Activated naive CD4-positive, alpha-beta T cell treated with anti-CD3 and anti-CD28 coated beads for 36 hours (primary cell): Measurements from ENCODE around the gene ADGRD1. TPM values are rescaled to one million over a fixed set of nuclear protein-coding genes. Genes with fewer than 3 reads are reported as not detected.

ENCODE experiments used
- CTCF ChIA-PET: fragments of 350-600 bp; sonication (Branson Sonifier 250); formaldehyde crosslinking; loops from one replicate; lab custom pipeline; 2021; ENCODE audit warnings: antibody characterized with exemption; lab: Charles Lee
- DNase-seq: peaks from one replicate; pipeline ENCODE4 v3.0.0-alpha.2; 2020
- H3K27ac Mint-ChIP-seq: one replicate; pipeline ENCODE4 v1.8.0; 2021; ENCODE audit warnings: mild to moderate bottlenecking, mixed read lengths
- H3K27me3 Mint-ChIP-seq: one replicate; pipeline ENCODE4 v1.8.0; 2021; ENCODE audit warnings: low read depth, mixed read lengths
- H3K36me3 Mint-ChIP-seq: one replicate; pipeline ENCODE4 v1.8.0; 2021; ENCODE audit warnings: low read depth, mixed read lengths
- H3K4me1 Mint-ChIP-seq: one replicate; pipeline ENCODE4 v1.8.0; 2021; ENCODE audit warnings: low read depth, mixed read lengths
- H3K4me3 Mint-ChIP-seq: one replicate; pipeline ENCODE4 v1.8.0; 2021; ENCODE audit warnings: mild to moderate bottlenecking, moderate library complexity, mixed read lengths
- H3K9me3 Mint-ChIP-seq: one replicate; pipeline ENCODE4 v1.8.0; 2021; ENCODE audit warnings: mixed read lengths
- intact Hi-C: fragments of 100-400 bp; cut with micrococcal nuclease; formaldehyde crosslinking; loops from one replicate; pipeline ENCODE4 v1.15.1; 2023
- total RNA-seq, 2 experiments: library from RNA; stranded (reverse); gene quantifications; one replicate each; pipeline ENCODE4 v1.2.3, GENCODE V29; 2021

Gene ADGRD1
- total RNA-seq, 2 experiments from 2014 or later = not detected

GRCh38 chr12:131077931-131078391 is 124.3 kb downstream of the ADGRD1 start:
- DNase-seq = no peak
- no peak overlapping the region for H3K27ac Mint-ChIP-seq
- CTCF ChIA-PET = interaction anchor here (0.7 kb wide), 1 partner anchor 563 kb away, joined by 3 read pairs; no protein-coding TSS in a partner anchor
- H3K4me1 Mint-ChIP-seq = no peaks in the 10 kb centered on the region
- no peak overlapping the region for H3K4me3 Mint-ChIP-seq
- H3K9me3 Mint-ChIP-seq = peaks cover 2% of the 10 kb centered on the region
- intact Hi-C loops = no loop called here
- peaks cover 3% of the 10 kb centered on the region for H3K27me3 Mint-ChIP-seq
- no peaks in the 10 kb centered on the region for H3K36me3 Mint-ChIP-seq

GRCh38 chr12:131082290-131083194 is 128.8 kb downstream of the ADGRD1 start:
- Mint-ChIP-seq H3K4me3 (no peak overlapping the region), H3K27ac (no peak overlapping the region), H3K9me3 (no peaks in the 10 kb centered on the region), H3K36me3 (no peaks in the 10 kb centered on the region), H3K4me1 (no peaks in the 10 kb centered on the region), H3K27me3 (peaks cover 3% of the 10 kb centered on the region)
- intact Hi-C loops = no loop called here
- no peak for DNase-seq
- CTCF ChIA-PET = interaction anchor here (0.6 kb wide), 1 partner anchor 246 kb away, joined by 5 read pairs; no protein-coding TSS in a partner anchor

GRCh38 chr12:131084341-131085011 is 130.8 kb downstream of the ADGRD1 start:
- no peak for DNase-seq
- Mint-ChIP-seq H3K36me3 (no peaks in the 10 kb centered on the region), H3K27ac (no peak overlapping the region), H3K4me1 (no peaks in the 10 kb centered on the region), H3K27me3 (no peaks in the 10 kb centered on the region), H3K9me3 (no peaks in the 10 kb centered on the region), H3K4me3 (no peak overlapping the region)
- intact Hi-C loops = no loop called here
- CTCF ChIA-PET = no interaction called here

- intact Hi-C loops = no loop called here
- H3K36me3 Mint-ChIP-seq = no peaks in the 10 kb centered on the region
- H3K27me3 Mint-ChIP-seq = no peaks in the 10 kb centered on the region
- no peak for DNase-seq
- H3K9me3 Mint-ChIP-seq = no peaks in the 10 kb centered on the region
- H3K4me1 Mint-ChIP-seq = no peaks in the 10 kb centered on the region
- no peak overlapping the region for H3K4me3 Mint-ChIP-seq
- CTCF ChIA-PET = no interaction called here
- H3K27ac Mint-ChIP-seq = no peak overlapping the region
Measured at GRCh38 chr12:131085125-131085815, 131.6 kb downstream of the ADGRD1 start.

GRCh38 chr12:131085816-131086591 is 132.3 kb downstream of the ADGRD1 start:
- intact Hi-C loops = no loop called here
- H3K9me3 Mint-ChIP-seq = no peaks in the 10 kb centered on the region
- no peak overlapping the region for H3K27ac Mint-ChIP-seq
- no peaks in the 10 kb centered on the region for H3K36me3 Mint-ChIP-seq
- H3K4me1 Mint-ChIP-seq = no peaks in the 10 kb centered on the region
- no peak overlapping the region for H3K4me3 Mint-ChIP-seq
- CTCF ChIA-PET = no interaction called here
- H3K27me3 Mint-ChIP-seq = no peaks in the 10 kb centered on the region
- no peak for DNase-seq

- CTCF ChIA-PET = interaction anchor here (0.8 kb wide), 1 partner anchor 17 kb away, joined by 3 read pairs; no protein-coding TSS in a partner anchor
- intact Hi-C loops = no loop called here
- peaks cover 4% of the 10 kb centered on the region for H3K4me1 Mint-ChIP-seq
- H3K27ac Mint-ChIP-seq = no peak overlapping the region
- DNase-seq = no peak
- H3K27me3 Mint-ChIP-seq = no peaks in the 10 kb centered on the region
- H3K9me3 Mint-ChIP-seq = no peaks in the 10 kb centered on the region
- H3K36me3 Mint-ChIP-seq = no peaks in the 10 kb centered on the region
- no peak overlapping the region for H3K4me3 Mint-ChIP-seq
Measured at GRCh38 chr12:131087302-131087818, 133.7 kb downstream of the ADGRD1 start.

GRCh38 chr12:131087991-131088700 is 134.4 kb downstream of the ADGRD1 start:
- no peak overlapping the region for H3K27ac Mint-ChIP-seq
- no peaks in the 10 kb centered on the region for H3K27me3 Mint-ChIP-seq
- H3K4me1 Mint-ChIP-seq = peaks cover 6% of the 10 kb centered on the region
- H3K36me3 Mint-ChIP-seq = no peaks in the 10 kb centered on the region
- H3K4me3 Mint-ChIP-seq = no peak overlapping the region
- intact Hi-C loops = no loop called here
- CTCF ChIA-PET = no interaction called here
- DNase-seq = no peak
- no peaks in the 10 kb centered on the region for H3K9me3 Mint-ChIP-seq

- peaks cover 8% of the 10 kb centered on the region for H3K4me1 Mint-ChIP-seq
- DNase-seq = no peak
- no peak overlapping the region for H3K27ac Mint-ChIP-seq
- H3K4me3 Mint-ChIP-seq = no peak overlapping the region
- H3K27me3 Mint-ChIP-seq = no peaks in the 10 kb centered on the region
- no peaks in the 10 kb centered on the region for H3K9me3 Mint-ChIP-seq
- intact Hi-C loops = no loop called here
- CTCF ChIA-PET = no interaction called here
- no peaks in the 10 kb centered on the region for H3K36me3 Mint-ChIP-seq
Measured at GRCh38 chr12:131088701-131089530, 135.2 kb downstream of the ADGRD1 start.

GRCh38 chr12:131089531-131090273 is 136.0 kb downstream of the ADGRD1 start:
- no peaks in the 10 kb centered on the region for H3K27me3 Mint-ChIP-seq
- no peak overlapping the region for H3K27ac Mint-ChIP-seq
- no peaks in the 10 kb centered on the region for H3K36me3 Mint-ChIP-seq
- intact Hi-C loops = no loop called here
- H3K4me3 Mint-ChIP-seq = no peak overlapping the region
- CTCF ChIA-PET = no interaction called here
- H3K9me3 Mint-ChIP-seq = no peaks in the 10 kb centered on the region
- DNase-seq = no peak
- peaks cover 8% of the 10 kb centered on the region for H3K4me1 Mint-ChIP-seq
